GM15510 (cell line): ENCODE data around the gene FAM177A1.
A peak's percentile ranks its signal among the peaks of the same experiment; 100 is the strongest.

Source experiments
- POLR2A ChIP-seq: IDR thresholded peaks from 3 replicates; pipeline ENCODE4 v1.6.1; 2011; ENCODE audit warnings: borderline replicate concordance; ENCODE audit not compliant: insufficient read length; ENCODE audit errors: extremely low read depth

The FAM177A1 gene, protein sequence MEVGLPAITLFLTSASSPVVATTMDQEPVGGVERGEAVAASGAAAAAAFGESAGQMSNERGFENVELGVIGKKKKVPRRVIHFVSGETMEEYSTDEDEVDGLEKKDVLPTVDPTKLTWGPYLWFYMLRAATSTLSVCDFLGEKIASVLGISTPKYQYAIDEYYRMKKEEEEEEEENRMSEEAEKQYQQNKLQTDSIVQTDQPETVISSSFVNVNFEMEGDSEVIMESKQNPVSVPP

DNA sequence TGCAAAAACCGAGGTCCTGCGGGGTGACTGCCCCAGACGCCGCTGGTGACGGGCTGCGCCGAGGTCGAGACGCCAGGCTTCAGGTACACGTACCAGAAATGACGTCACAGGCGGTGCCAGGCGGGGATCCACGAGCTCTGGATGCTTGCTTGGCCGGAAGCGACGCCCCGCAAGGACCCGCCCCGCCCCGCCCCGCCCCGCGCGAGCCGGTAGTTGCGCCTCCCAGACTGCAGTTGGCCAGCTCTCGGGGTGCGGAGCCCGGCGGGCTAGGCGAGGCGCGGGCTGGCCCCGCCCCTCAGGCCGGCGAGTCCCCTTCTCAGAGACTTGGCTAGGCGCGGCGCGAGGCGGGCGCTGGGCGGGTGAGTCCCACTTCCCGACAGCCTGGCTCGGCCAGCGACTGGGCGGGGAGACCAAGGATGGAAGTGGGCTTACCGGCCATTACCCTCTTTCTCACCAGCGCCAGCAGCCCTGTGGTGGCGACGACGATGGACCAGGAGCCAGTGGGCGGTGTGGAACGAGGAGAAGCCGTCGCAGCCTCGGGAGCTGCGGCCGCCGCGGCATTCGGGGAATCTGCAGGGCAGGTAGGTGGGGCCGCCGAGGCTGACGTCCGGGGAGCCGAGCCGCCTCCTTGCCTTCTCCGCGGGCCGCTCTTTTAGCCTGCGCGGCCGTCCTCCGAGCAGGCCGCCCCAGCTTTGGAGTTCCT is at the start of gene FAM177A1:
TSS of gene FAM177A1 (plus strand) at position 225 of the 703 bp plus-strand sequence. CDS start at position 417, 192 bp downstream.
- TF ChIP-seq POLR2A = peak; percentile 86

DNA sequence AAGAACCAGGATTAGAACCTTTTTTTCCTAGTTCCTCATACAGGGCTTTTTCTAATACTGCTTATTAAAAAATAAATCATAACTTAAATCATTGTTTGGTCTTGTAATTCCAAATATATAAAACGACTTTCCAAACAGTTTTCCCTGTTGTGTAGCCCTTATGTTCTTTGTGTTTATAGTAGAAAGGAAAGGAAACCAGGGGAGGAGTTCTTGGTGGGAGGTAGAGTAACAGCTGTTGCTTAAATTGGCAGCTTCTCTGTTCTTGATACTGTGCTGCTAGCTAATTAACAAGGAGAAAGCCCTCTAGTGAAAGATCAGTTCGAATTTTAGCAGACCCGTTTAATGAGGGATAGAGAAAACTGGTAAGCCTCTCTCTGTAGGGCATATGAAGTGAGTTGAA is 48.3 kb upstream of the FAM177A1 start:
- no peak for TF ChIP-seq POLR2A

DNA sequence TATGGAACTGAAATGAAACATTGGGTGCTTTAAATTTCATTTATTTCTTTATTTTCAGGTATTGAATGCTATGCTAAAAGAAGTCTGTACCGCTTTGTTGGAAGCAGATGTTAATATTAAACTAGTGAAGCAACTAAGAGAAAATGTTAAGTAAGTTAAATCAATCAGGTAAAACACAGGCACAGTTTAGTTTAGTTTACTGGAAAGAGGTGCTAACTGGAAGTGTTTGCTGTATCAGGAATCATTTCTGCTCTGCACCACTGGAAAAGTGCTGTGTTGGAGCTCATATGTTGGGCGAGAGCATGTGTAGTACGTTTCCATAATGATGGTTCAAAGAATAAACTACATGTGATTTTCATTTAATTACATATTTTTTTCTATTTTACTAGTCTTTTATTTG is 46.6 kb upstream of the FAM177A1 start:
- TF ChIP-seq POLR2A = no peak

DNA sequence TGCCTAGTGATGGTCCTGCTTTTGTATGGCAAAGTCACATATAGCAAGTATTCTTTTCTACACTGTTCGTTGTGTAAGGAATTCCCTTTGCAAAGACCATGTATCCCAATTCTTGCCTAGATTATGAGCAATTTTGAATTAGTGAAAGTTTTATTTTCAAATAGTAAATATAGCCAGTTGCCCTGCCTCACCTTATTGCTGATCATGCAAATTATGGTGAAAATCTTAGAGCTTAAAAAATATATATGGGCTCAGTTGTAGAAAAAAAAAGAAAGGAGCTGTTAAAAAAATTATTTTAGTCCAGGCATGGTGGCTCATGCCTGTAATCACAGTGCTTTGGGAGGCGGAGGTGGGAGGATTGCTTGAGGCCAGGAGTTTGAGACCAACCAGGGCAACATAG is 44.5 kb upstream of the FAM177A1 start:
- TF ChIP-seq POLR2A = no peak

DNA sequence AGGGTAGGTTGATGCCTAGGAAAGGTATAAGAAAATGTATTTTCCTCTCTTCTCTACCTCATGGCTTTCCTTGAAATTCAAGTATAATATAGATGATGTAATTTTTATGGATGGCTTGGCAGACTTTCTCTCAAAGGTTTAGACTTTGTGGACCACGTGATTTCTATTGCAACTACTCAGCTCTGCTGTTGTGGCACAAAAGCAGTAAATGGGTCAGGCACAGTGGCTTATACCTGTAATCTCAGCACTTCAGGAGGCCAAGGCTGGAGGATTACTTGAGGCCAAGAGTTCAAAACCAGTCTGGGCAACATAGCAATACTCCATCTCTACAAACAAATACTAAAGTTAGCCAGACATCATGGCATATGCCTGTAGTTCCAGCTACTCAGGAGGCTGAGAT is 41.2 kb upstream of the FAM177A1 start:
- no peak for TF ChIP-seq POLR2A

DNA sequence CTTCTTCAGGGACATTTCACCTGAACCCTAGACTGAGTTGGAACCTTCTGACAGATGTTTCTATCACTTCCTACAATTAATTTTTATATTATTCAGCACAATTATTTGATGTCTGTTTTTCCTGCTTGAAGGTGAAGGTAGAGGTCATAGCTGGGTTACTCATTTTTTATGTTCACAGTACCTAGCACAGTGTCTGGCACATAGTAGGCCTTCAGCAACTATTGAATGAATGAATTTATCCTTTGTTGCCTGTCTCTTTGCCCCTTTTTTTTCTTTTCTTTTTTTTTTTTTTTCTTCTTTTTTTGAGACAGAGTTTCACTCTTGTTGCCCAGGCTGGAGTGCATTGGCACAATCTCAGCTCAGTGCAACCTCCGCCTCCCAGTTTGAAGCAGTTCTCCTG is 29.5 kb upstream of the FAM177A1 start:
- no peak for TF ChIP-seq POLR2A

DNA sequence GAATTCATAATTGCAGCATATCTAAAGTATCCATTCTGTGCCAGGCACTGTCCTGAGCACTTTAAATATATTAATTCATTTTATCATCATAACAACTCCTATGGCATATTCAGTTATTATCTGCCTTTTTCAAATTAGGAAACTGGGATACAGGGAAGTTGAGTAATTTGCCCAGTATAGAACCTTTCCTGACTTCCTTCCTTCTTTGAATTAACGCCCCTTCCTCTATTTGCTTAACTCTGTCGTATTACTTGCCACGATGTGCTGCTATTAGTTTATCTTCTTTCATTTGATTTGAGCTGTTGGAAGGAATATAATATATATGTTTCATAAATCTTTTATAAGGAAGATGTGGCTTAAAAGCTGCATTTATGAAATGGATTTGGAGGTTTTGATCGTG is 25.4 kb upstream of the FAM177A1 start:
- TF ChIP-seq POLR2A = no peak

DNA sequence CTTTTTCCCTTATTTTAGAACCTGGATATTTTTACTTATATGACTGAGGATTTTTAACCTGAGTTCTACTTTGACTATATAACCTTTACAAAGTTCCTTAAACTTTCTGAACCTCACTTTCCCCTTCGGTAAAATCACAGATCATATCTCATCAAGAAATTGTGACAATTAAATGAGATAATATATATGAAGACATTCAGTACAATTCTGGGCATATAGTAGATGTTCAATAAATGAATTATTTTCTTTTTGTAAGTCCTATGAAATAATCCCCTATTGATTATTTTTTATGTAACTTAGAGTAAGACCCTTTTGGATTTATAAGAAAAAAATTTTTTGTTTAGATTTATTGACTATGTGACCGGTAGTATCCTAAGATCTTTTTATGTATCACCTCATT is 17.6 kb upstream of the FAM177A1 start:
- no peak for TF ChIP-seq POLR2A

DNA sequence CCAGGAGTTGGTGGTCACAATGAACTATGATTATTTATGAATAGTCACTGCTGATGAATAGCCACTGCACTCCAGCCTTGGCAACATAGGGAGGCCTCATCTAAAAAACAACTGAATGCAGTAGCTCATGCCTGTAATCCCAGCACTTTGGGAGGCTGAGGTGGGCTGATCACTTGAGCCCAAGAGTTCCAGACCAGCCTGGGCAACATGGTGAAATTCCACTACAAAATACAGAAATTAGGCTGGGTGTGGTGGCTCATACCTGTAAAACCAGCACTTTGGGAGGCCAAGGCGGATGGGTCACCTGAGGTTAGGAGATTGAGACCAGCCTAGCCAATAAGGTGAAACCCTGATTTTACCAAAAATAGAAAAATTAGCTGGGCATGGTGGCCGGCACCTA is 13.5 kb upstream of the FAM177A1 start:
- TF ChIP-seq POLR2A = no peak

DNA sequence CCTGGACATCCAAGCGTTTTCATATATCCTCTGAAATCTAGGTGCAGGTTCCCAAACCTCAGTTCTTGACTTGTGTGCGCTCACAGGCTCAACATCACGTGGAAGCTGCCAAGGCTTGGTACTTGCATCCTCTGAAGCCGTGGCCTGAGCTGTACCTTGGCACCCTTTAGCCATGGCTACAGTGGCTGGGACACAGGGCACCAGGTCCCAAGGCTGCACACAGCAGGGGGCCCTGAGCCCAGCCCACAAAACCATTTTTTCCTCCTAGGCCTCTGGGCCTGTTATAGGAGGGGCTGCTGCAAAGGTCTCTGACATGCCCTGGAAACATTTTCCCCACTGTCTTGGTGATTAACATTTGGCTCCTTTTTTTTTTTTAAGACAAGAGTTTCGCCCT is 11.6 kb upstream of the FAM177A1 start:
- TF ChIP-seq POLR2A = no peak

DNA sequence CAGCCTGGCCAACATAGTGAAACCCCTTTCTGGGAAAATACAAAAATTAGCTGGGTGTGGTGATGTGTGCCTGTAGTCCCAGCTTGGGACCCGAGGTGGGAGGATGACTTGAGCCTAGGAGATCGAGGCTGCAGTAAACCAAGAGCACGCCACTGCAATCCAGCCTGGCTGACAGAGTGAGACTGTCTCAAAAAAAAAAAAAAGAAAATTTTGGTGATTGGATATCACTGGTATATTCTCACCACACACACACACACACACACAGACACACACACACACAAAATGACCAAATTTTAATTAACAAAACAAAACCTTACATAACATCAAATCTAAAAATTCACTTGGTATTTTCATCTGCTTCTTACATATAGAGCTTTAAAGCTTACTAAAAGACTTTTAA is 3.4 kb upstream of the FAM177A1 start:
- no peak for TF ChIP-seq POLR2A

DNA sequence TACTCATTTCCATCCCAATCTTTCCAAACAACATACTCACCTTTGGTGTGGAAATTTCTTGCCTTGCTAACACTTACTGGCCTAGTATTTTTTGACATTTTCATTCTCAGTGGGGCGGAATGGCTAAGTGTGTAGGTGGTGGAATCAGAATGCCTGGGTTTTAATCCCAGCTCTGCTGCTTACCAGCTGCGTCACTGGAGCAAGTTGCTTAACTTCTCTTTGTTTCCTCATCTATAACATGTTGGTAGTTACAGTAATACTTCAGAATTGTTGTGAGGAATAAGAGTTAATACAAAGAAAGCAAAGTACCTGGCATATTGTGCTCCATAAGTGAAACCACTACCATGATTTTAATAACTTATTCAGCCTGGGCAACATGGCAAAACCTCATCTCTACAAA is 3.0 kb upstream of the FAM177A1 start:
- TF ChIP-seq POLR2A = no peak

DNA sequence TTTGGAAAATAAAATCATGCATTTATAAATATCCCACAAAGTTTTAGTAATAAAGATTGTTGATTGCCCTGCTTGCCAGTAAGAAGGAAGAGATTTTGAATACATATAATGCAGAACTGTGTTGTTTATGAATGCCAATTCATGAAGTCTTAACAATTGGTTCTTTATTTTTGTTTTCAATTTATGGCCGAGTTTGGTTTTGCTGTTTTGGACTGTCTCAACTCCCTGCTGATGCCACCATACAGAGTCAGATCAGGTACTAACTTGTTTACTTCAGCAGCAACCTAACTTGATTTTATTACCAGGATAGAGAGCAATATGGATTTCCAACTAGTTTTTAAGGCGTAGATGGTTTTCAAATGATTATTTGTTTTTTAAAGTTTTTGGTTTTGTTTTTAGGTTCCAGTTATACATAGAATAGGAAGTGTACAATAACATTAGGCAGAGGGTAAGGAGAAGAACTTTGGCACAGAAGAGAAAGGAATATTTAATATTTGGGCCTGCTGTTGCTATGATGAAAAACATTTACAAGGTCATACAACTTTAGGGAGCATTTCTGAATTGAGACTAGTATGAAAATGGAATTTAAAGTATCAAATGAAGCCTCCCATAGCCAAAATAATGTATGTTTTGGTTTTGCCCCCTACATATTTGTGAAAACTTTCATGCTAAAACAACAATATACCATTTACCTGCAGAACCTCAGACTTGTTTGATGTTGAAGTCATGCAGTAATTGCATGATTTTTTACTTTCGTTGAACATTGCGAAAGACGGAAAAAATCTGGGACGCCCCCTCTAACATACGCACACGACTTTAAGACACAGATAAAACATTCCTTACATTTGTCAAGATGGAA is 904 bp upstream of the FAM177A1 start:
- no peak for TF ChIP-seq POLR2A

DNA sequence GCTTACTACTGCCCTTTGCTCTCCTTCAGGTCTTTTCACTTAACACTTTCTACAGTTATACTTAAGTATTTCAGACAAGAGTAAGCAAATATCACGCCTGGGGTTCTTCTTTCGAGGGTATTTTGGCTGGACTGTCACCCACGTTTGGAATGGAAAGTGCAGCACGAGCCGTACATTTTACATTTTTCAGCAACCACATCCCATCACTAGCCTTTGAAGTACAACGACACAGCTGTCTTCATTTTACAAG is 349 bp upstream of the FAM177A1 start:
- no peak for TF ChIP-seq POLR2A

DNA sequence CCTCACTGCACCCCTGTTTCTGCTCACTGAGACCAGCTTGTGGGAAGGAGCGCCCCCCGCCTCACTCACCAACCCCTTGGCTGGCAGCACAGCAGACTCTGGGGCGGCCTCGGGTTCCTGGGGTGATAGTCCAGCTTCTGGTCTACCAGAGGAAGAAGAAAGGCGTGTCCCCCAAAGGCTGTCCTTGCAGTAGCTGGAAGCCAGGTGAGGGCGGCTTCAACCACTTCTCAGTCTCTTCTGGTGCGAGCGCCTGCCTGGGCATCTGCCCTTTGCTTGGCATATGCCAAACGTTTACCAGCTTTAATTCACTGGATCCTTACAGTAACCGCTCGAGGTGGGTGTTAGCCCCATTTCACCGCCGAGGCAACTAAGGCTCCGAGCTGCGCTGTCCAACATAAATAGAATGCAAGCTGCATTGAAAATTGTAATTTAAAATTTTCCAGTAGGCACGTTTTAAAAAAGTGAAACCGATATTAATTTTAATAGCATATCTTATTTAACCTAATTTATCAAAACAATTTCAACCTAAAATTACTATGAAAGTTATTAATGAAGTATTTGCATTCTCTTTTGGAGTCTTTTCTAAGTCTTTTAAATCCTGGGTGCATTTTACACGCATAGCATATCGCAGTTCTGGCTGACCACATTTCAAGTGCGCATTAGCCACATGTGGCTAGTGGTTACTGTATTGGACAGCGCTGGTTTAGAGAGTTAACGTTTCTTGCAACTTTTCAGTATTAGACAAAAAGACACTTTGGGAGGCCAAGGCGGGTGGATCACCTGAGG is 872 bp downstream of the FAM177A1 start:
- no peak for TF ChIP-seq POLR2A
